Caco-2 (cell line): ENCODE data around the gene MYBPC3. TPM values are rescaled to one million over a fixed set of nuclear protein-coding genes. Genes with fewer than 3 reads are reported as not detected.

Experiments used
- BruUV-seq: library from RNA; stranded (reverse); fragments of 400-500 nt; replicated peaks from 2 replicates; lab custom pipeline; 2021; lab: Mats Ljungman, UMichigan
- CTCF ChIA-PET: fragments of 300-600 bp; sonication (Branson Sonifier 250); formaldehyde crosslinking; loops from one replicate; lab custom pipeline; 2022; ENCODE audit warnings: antibody characterized with exemption; lab: Charles Lee
- POLR2A ChIA-PET: fragments of 300-600 bp; sonication (Branson Sonifier 250); formaldehyde crosslinking; loops from one replicate; lab custom pipeline; 2022; ENCODE audit warnings: antibody characterized with exemption; lab: Charles Lee
- DNase-seq, 2 experiments: peaks; one replicate each; pipeline versions ENCODE4 v3.0.0 to v3.0.0-alpha.2; 2020 to 2022
- H3K27me3 ChIP-seq: replicated peaks from 2 replicates; pipeline ENCODE4 v1.6.0; 2011; ENCODE audit warnings: low read length; ENCODE audit not compliant: control insufficient read depth, insufficient read depth
- H3K36me3 ChIP-seq: 2 replicates; pipeline ENCODE4 v1.5.1; 2011; ENCODE audit warnings: low read length; ENCODE audit not compliant: control insufficient read depth, insufficient read depth
- H3K4me1 ChIP-seq: fragments of 250-450 bp; sonication (Bioruptor Pico); 2 replicates; pipeline ENCODE4 v1.5.1; 2020; ENCODE audit warnings: mild to moderate bottlenecking
- H3K4me3 ChIP-seq: 2 replicates; pipeline ENCODE4 v1.5.1; 2011; ENCODE audit warnings: low read depth, mild to moderate bottlenecking, control low read depth, low read length
- H3K9me3 ChIP-seq: fragments of 250-450 bp; sonication (Bioruptor Pico); 2 replicates; pipeline ENCODE4 v1.5.1; 2020; ENCODE audit warnings: mild to moderate bottlenecking, moderate library complexity
- H3K27ac Mint-ChIP-seq: one replicate; pipeline ENCODE4 v1.8.0; 2022; ENCODE audit warnings: mixed read lengths; ENCODE audit not compliant: unreplicated experiment
- H3K27me3 Mint-ChIP-seq: one replicate; pipeline ENCODE4 v1.8.0; 2022; ENCODE audit warnings: mixed read lengths; ENCODE audit not compliant: insufficient read depth, unreplicated experiment
- H3K36me3 Mint-ChIP-seq: one replicate; pipeline ENCODE4 v1.8.0; 2022; ENCODE audit warnings: mild to moderate bottlenecking, mixed read lengths; ENCODE audit not compliant: insufficient read depth, unreplicated experiment
- H3K4me1 Mint-ChIP-seq: one replicate; pipeline ENCODE4 v1.8.0; 2022; ENCODE audit warnings: low read depth, mixed read lengths; ENCODE audit not compliant: unreplicated experiment
- H3K4me3 Mint-ChIP-seq: one replicate; pipeline ENCODE4 v1.8.0; 2022; ENCODE audit warnings: mild to moderate bottlenecking, moderate library complexity, mixed read lengths; ENCODE audit not compliant: unreplicated experiment
- H3K9me3 Mint-ChIP-seq: one replicate; pipeline ENCODE4 v1.8.0; 2022; ENCODE audit warnings: mixed read lengths; ENCODE audit not compliant: unreplicated experiment
- intact Hi-C: fragments of 100-400 bp; cut with micrococcal nuclease; formaldehyde crosslinking; loops from one replicate; pipeline ENCODE4 v1.10.0; 2022; ENCODE audit not compliant: unreplicated experiment
- total RNA-seq: library from RNA; stranded (reverse); gene quantifications from 2 replicates; pipeline ENCODE4 v1.2.3, GENCODE V29; 2022
- TF ChIP-seq, protein P1 (sequence below), 2 experiments: fragments of 200-600 bp in 1 of 2; IDR thresholded peaks; 1 replicate in 1 of 2; 2 replicates in 1 of 2; pipeline versions ENCODE4 v1.5.1 to v1.8.0; 2011 to 2022; ENCODE audit warnings: antibody characterized with exemption in 1 of 2, control low read depth in 1 of 2, inconsistent platforms in 1 of 2, low read depth in 1 of 2, low read length in 1 of 2, mild to moderate bottlenecking in 1 of 2, moderate library complexity in 1 of 2; ENCODE audit not compliant: insufficient read depth in 1 of 2, severe bottlenecking in 1 of 2, unreplicated experiment in 1 of 2

Gene MYBPC3
- total RNA-seq, 1 experiment from 2014 or later, result not detected

DNA sequence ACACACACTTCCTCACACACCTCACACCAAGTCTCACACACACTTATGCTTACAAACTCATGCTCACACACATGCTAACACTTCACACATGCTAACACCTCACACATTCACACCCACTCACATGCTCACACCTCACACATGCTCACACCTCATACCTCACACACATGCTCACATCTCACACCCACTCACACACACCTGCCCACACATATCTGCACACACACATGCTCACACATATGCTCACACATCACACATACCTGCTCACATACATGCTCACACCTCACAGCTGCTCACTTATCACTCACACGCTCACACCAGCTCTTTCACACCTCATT is 4.5 kb upstream of the MYBPC3 start:
- Mint-ChIP-seq H3K9me3 (no peaks in the 10 kb centered on the region), H3K4me3 (no peak overlapping the region), H3K36me3 (no peaks in the 10 kb centered on the region), H3K4me1 (no peaks in the 10 kb centered on the region), H3K27ac (no peak overlapping the region), H3K27me3 (no peaks in the 10 kb centered on the region)
- intact Hi-C loops, result no loop called here
- no TSS peak for BruUV-seq
- no peak for DNase-seq
- ChIA-PET CTCF (no interaction called here), POLR2A (no interaction called here)
- TF ChIP-seq, protein P1, sequence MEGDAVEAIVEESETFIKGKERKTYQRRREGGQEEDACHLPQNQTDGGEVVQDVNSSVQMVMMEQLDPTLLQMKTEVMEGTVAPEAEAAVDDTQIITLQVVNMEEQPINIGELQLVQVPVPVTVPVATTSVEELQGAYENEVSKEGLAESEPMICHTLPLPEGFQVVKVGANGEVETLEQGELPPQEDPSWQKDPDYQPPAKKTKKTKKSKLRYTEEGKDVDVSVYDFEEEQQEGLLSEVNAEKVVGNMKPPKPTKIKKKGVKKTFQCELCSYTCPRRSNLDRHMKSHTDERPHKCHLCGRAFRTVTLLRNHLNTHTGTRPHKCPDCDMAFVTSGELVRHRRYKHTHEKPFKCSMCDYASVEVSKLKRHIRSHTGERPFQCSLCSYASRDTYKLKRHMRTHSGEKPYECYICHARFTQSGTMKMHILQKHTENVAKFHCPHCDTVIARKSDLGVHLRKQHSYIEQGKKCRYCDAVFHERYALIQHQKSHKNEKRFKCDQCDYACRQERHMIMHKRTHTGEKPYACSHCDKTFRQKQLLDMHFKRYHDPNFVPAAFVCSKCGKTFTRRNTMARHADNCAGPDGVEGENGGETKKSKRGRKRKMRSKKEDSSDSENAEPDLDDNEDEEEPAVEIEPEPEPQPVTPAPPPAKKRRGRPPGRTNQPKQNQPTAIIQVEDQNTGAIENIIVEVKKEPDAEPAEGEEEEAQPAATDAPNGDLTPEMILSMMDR (IDR thresholded peaks at IDR 0.05; ENCODE audit: insufficient read depth in 1 of 2, low read depth in 1 of 2, low read length in 1 of 2, severe bottlenecking in 1 of 2, unreplicated experiment in 1 of 2), result no peak
- Histone ChIP-seq H3K36me3 (no peaks in the 10 kb centered on the region), H3K4me1 (peaks cover 4% of the 10 kb centered on the region; the same call in 1 of the 2 replicates), H3K9me3 (peaks cover 10% of the 10 kb centered on the region; the same call in 1 of the 2 replicates), H3K27me3 (no peaks in the 10 kb centered on the region), H3K4me3 (no peak overlapping the region)

DNA sequence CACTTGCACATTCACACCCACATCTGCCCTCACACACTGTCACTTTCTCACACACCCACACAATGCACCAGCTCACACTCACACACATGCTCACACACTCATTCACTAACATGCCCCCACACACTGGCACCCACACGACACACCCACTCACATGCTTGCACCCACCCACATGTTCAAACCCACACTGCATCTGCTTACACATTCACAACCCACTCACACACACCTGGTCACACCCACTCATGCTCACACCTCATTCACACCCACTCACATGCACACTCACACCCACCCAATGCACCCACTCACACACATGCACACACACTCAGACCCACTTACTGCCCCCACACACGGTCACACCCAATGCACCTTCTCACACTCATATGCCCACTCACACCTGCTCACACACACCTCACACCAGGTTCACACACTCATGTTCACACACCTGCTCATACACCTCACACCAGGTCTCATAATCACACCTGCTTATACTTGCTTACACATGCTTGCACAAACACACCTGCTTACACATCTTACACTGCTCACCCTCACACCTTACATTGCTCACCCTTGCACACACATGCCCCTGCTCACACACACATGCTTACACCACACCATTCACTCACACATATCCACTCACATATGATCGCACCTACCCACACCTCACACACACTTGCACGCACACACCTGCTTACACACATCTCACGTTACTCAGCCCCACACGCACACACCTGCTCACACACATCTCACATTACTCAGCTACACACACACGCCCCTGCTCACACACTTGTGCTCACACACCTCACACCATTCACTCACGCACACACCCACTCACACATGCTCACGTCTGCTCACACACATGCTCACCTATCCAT is 3.9 kb upstream of the MYBPC3 start:
- H3K27ac Mint-ChIP-seq, result no peak overlapping the region
- ChIA-PET POLR2A (no interaction called here), CTCF (no interaction called here)
- H3K4me1 Mint-ChIP-seq, result no peaks in the 10 kb centered on the region
- Histone ChIP-seq H3K4me3 (no peak overlapping the region), H3K9me3 (peaks cover 10% of the 10 kb centered on the region; the same call in 1 of the 2 replicates), H3K4me1 (peaks cover 4% of the 10 kb centered on the region; the same call in 1 of the 2 replicates), H3K27me3 (no peaks in the 10 kb centered on the region), H3K36me3 (no peaks in the 10 kb centered on the region)
- BruUV-seq, result no TSS peak
- DNase-seq, result no peak
- intact Hi-C loops, result no loop called here
- no peaks in the 10 kb centered on the region for H3K36me3 Mint-ChIP-seq
- H3K27me3 Mint-ChIP-seq, result no peaks in the 10 kb centered on the region
- TF ChIP-seq, protein P1 (IDR thresholded peaks at IDR 0.05; ENCODE audit: insufficient read depth in 1 of 2, low read depth in 1 of 2, low read length in 1 of 2, severe bottlenecking in 1 of 2, unreplicated experiment in 1 of 2), result no peak
- no peak overlapping the region for H3K4me3 Mint-ChIP-seq
- no peaks in the 10 kb centered on the region for H3K9me3 Mint-ChIP-seq

DNA sequence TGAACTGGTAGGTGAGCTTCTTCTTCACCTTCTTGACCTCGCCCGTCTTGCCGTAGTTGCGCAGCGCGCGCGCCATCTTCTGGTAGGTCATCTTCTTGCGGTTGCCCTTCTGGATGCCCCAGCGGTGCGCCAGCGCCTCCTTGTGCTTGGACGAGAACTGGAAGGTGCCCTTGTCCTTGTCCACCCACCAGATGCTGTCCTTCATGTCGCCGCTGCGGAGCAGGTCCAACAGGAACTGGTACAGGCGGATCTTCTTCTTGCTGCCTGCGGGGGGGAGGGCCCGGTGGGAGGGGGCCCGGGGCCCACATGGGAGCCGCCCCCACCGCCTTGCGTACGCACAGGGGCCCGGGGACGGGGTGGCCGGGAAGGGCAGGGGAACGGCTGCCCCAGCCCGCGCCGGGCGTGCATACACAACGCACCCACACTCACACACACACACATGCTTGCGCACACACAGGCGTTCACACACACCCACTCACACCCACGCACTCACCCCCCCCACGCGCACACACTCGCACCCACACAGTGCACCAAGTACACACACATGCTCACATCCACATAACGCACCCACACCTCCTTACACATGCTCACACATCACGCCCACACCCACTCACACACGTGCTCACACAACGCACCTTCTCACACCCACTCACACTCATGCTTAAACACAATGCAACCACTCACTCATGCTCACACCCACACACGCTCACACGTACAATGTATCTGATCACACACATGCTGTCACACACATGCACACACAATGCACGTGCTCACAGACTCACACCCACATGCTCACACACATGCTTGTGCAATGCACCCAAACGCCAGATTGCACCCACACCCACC is 3.0 kb upstream of the MYBPC3 start:
- Mint-ChIP-seq H3K9me3 (no peaks in the 10 kb centered on the region), H3K4me3 (no peak overlapping the region), H3K27me3 (no peaks in the 10 kb centered on the region), H3K27ac (no peak overlapping the region), H3K4me1 (no peaks in the 10 kb centered on the region), H3K36me3 (no peaks in the 10 kb centered on the region)
- peak; percentile 96 to 97 for DNase-seq
- TF ChIP-seq, protein P1 (IDR thresholded peaks at IDR 0.05; ENCODE audit: insufficient read depth in 1 of 2, low read depth in 1 of 2, low read length in 1 of 2, severe bottlenecking in 1 of 2, unreplicated experiment in 1 of 2), result peak; percentile 97 to 100
- Histone ChIP-seq H3K4me1 (peaks cover 4% of the 10 kb centered on the region; the same call in 1 of the 2 replicates), H3K27me3 (no peaks in the 10 kb centered on the region), H3K4me3 (peak overlapping the region; percentile 23), H3K36me3 (no peaks in the 10 kb centered on the region), H3K9me3 (peaks cover 10% of the 10 kb centered on the region; the same call in 1 of the 2 replicates)
- ChIA-PET CTCF (interaction anchor here (0.6 to 1.9 kb wide), 26 partner anchors 8 to 533 kb away, joined by 3 to 27 read pairs (median 4); partner anchors contain the start of genes ACP2, DDB2, MADD and NR1H3), POLR2A (interaction anchor here (0.9 kb wide), 1 partner anchor 85 kb away, joined by 3 read pairs; no protein-coding TSS in a partner anchor)
- intact Hi-C loops, result loop anchor here (1.0 to 2.0 kb wide), 4 partner anchors 47 to 178 kb away; no protein-coding TSS in a partner anchor
- no TSS peak for BruUV-seq
